Measurements from ENCODE around the gene KCNQ1. TPM values are rescaled to one million over a fixed set of nuclear protein-coding genes. Genes with fewer than 3 reads are reported as not detected.

Gene KCNQ1
- total RNA-seq, 4 donors from 2014 or later = 0.81 to 2.2 (median 1.6) TPM

GRCh38 chr11:2440646-2441045 is 4.2 kb upstream of the KCNQ1 start:
- WGBS, 2 donors = 66 to 72% methylated on average over 8 of the region's 8 CpGs
- no peak for DNase-seq (ENCODE audit: low spot score in 2 of 2)
- intact Hi-C loops (cut with DNase I; ENCODE audit: low total_unique reads) = no loop called here
- TF ChIP-seq CTCF (IDR thresholded peaks at IDR 0.05) (no peak), POLR2A (IDR thresholded peaks at IDR 0.05) (no peak)
- no peak overlapping the region for H3K4me3 ChIP-seq (ENCODE audit: low read depth, poor library complexity, severe bottlenecking)

GRCh38 chr11:2441171-2441570 is 3.6 kb upstream of the KCNQ1 start:
- DNase-seq (ENCODE audit: low spot score in 2 of 2) = no peak
- no peak for TF ChIP-seq CTCF (IDR thresholded peaks at IDR 0.05)
- TF ChIP-seq POLR2A (IDR thresholded peaks at IDR 0.05) = no peak
- WGBS, 2 donors = 61 to 76% methylated on average over 3 to 4 of the region's 4 CpGs
- intact Hi-C loops (cut with DNase I; ENCODE audit: low total_unique reads) = no loop called here
- no peak overlapping the region for H3K4me3 ChIP-seq (ENCODE audit: low read depth, poor library complexity, severe bottlenecking)

- intact Hi-C loops (cut with DNase I; ENCODE audit: low total_unique reads) = no loop called here
- no peak for DNase-seq (ENCODE audit: low spot score in 2 of 2)
- TF ChIP-seq POLR2A (IDR thresholded peaks at IDR 0.05) (no peak), CTCF (IDR thresholded peaks at IDR 0.05) (no peak)
- H3K4me3 ChIP-seq (ENCODE audit: low read depth, poor library complexity, severe bottlenecking) = no peak overlapping the region
- 67 to 74% methylated on average over 2 of the region's 2 CpGs for WGBS, 2 donors
Measured at GRCh38 chr11:2442589-2442988, 2.2 kb upstream of the KCNQ1 start.

GRCh38 chr11:2443406-2443805 is 1.4 kb upstream of the KCNQ1 start:
- no peak for TF ChIP-seq POLR2A (IDR thresholded peaks at IDR 0.05)
- no peak for TF ChIP-seq CTCF (IDR thresholded peaks at IDR 0.05)
- no peak overlapping the region for H3K4me3 ChIP-seq (ENCODE audit: low read depth, poor library complexity, severe bottlenecking)
- DNase-seq (ENCODE audit: low spot score in 2 of 2) = no peak
- intact Hi-C loops (cut with DNase I; ENCODE audit: low total_unique reads) = no loop called here
- WGBS, 2 donors = 54 to 58% methylated on average over 11 of the region's 11 CpGs

GRCh38 chr11:2443881-2444820 is 657 bp upstream of the KCNQ1 start, which contains the start of gene TRPM5:
TRPM5 (minus strand) TSS chr11:2444514; CDS start chr11:2423036, 21,478 bp downstream.
- TF ChIP-seq POLR2A (IDR thresholded peaks at IDR 0.05) = no peak
- TF ChIP-seq CTCF (IDR thresholded peaks at IDR 0.05) = no peak
- no peak for DNase-seq (ENCODE audit: low spot score in 2 of 2)
- WGBS, 2 donors = 8 to 21% methylated on average over 13 to 26 of the region's 64 CpGs
- H3K4me3 ChIP-seq (ENCODE audit: low read depth, poor library complexity, severe bottlenecking) = no peak within 1 kb of the TSS
- intact Hi-C loops (cut with DNase I; ENCODE audit: low total_unique reads) = no loop called here

All from lower leg skin (tissue), 4 donors.